Activated CD4-positive, CD25-positive, alpha-beta regulatory T cell (primary cell): ENCODE results near the gene YEATS4.

Experiments
- DNase-seq, 4 experiments: peaks; one replicate each; lab custom pipeline; 2025; lab: John Stamatoyannopoulos, UW

YEATS4 gene

DNA sequence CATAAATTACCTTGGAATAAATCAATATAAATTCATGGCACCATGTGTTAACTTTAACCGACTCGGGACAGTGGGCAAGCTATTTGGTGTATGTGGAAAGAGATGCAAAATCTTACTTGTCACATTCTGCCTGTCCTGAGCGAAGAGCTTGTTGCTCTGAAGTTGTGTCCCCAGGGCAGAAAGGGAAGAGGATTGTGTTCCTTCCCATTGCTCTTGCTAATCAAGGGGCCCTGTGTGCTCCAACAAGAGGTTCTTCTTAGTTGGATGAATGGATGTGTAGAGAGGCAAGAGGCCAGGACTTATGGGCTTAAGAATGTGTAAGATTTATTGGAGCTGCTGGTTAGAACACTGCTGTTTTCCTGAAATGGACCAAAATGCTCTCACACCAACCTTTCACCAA lies 74.1 kb downstream of the YEATS4 start:
- no peak for DNase-seq

DNA sequence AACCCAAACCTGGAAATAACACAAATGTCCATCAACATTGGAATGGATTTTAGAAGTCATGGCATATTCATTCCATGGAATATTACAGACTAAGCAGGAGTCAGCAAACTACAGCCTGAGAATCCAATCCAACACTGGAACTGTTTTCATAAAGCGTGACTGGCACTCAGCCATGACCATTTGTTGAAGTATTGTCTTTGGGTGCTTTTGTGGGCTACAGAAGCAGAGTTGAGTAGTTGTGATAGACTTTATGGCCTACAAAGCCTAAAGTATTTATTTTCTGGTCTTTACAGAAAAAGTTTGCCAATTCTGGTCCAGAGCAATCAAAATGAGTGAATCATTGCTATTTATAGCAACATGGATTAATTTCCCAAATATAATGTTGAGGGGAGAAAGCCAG lies 76.1 kb downstream of the YEATS4 start:
- no peak for DNase-seq

DNA sequence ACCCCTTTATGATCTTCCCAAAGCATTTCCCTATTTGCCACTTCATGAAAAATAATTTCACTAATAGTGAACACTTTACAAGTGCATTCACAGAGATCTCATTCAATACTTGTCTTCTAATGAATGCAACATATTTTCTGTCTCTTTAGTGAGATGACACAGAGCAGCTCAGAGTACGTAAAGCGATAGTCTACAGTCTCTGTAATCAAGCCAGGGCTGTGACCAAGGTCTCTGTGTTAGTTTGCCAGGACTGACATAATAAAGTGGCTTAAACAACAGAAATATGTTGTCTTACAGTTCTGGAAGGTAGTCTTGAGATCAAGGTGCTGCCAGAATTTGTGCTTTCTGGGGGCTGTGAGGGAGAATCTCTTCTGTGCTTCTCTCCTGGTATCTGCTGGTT lies 77.5 kb downstream of the YEATS4 start:
- no peak for DNase-seq

DNA sequence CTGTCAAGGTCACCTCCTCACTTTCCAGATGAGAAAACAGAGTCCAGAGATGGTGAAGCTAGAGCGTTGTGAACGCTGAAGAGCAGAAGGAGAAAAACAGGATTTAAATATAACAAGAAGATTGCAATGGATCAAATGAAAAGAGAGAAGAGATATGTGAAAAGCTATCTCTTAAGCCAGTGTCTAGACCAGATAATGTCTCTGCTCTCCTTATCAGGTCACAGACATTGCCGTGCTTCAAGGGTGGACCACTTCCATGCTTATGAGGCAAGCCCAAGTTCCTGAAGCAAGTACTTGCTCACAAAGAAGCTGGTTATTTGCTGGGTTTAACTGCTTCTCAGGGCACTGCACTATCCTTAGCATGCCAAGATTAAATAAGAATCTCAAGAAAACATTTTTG lies 79.0 kb downstream of the YEATS4 start:
- DNase-seq: no peak

DNA sequence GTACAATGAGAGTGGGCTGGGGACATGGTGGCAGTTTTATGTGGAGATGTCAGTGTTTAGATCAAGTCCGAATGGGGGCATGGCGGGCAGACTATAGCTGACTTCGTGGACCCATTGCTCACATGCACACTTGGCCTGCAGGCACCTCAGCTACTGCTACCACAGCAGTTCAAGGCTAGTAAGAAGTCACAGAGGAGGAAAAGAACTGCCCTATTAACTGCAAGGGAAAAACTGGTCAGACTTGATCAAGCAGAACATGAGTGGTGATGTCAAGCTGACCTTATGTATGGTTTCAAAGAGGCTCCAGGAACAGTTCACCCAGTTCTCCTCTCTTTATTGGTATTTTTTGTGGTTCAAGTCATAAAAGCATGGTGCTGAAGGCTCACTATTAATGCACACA lies 80.5 kb downstream of the YEATS4 start:
- DNase-seq: no peak
